Osteocyte (in vitro differentiated cells): ENCODE data around the gene SPX. TPM values are rescaled to one million over a fixed set of nuclear protein-coding genes. Genes with fewer than 3 reads are reported as not detected.

Source experiments
- DNase-seq: peaks from one replicate; pipeline ENCODE4 v3.0.0; 2021; ENCODE audit warnings: mixed read lengths; ENCODE audit not compliant: unreplicated experiment; ENCODE audit errors: extremely low spot score
- H3K27ac Mint-ChIP-seq: one replicate; pipeline ENCODE4 v1.8.0; 2021; ENCODE audit warnings: mild to moderate bottlenecking, mixed read lengths; ENCODE audit not compliant: unreplicated experiment
- H3K27me3 Mint-ChIP-seq: one replicate; pipeline ENCODE4 v1.8.0; 2021; ENCODE audit warnings: mixed read lengths; ENCODE audit not compliant: unreplicated experiment
- H3K36me3 Mint-ChIP-seq: one replicate; pipeline ENCODE4 v1.8.0; 2021; ENCODE audit warnings: mixed read lengths; ENCODE audit not compliant: unreplicated experiment
- H3K4me1 Mint-ChIP-seq: one replicate; pipeline ENCODE4 v1.8.0; 2021; ENCODE audit warnings: mixed read lengths; ENCODE audit not compliant: unreplicated experiment
- H3K4me3 Mint-ChIP-seq: one replicate; pipeline ENCODE4 v1.8.0; 2021; ENCODE audit warnings: mild to moderate bottlenecking, moderate library complexity, mixed read lengths; ENCODE audit not compliant: unreplicated experiment
- H3K9me3 Mint-ChIP-seq: one replicate; pipeline ENCODE4 v1.8.0; 2021; ENCODE audit warnings: mixed read lengths; ENCODE audit not compliant: unreplicated experiment
- CTCF ChIP-seq: fragments of 200-600 bp; sonication (generic); IDR thresholded peaks from 2 replicates; pipeline ENCODE4 v1.5.0; 2021; ENCODE audit warnings: antibody characterized with exemption, mild to moderate bottlenecking, moderate library complexity
- total RNA-seq: library from RNA; stranded (reverse); gene quantifications from 2 replicates; pipeline ENCODE4 v1.2.1, GENCODE V29; 2021

SPX gene
- total RNA-seq, 1 donor from 2014 or later: 11.6 TPM

- Mint-ChIP-seq H3K4me1 (peaks cover 24% of the 10 kb centered on the region), H3K9me3 (no peaks in the 10 kb centered on the region), H3K27ac (no peak overlapping the region), H3K27me3 (no peaks in the 10 kb centered on the region), H3K36me3 (peaks cover 25% of the 10 kb centered on the region), H3K4me3 (peak overlapping the region; percentile 17)
- no peak for DNase-seq
- no peak for TF ChIP-seq CTCF
Observed at GRCh38 chr12:21499765-21500164, 26.3 kb upstream of the SPX start.

GRCh38 chr12:21500786-21501257 is 25.3 kb upstream of the SPX start:
- H3K9me3 Mint-ChIP-seq: no peaks in the 10 kb centered on the region
- H3K27ac Mint-ChIP-seq: no peak overlapping the region
- peaks cover 31% of the 10 kb centered on the region for H3K4me1 Mint-ChIP-seq
- DNase-seq: no peak
- H3K4me3 Mint-ChIP-seq: no peak overlapping the region
- no peak for TF ChIP-seq CTCF
- no peaks in the 10 kb centered on the region for H3K27me3 Mint-ChIP-seq
- H3K36me3 Mint-ChIP-seq: peaks cover 17% of the 10 kb centered on the region

- no peak for TF ChIP-seq CTCF
- H3K27ac Mint-ChIP-seq: no peak within 1 kb of the TSS
- H3K4me1 Mint-ChIP-seq: peaks cover 33% of the 10 kb centered on the region
- no peaks in the 10 kb centered on the region for H3K27me3 Mint-ChIP-seq
- H3K9me3 Mint-ChIP-seq: no peaks in the 10 kb centered on the region
- DNase-seq: peak; percentile 96
- no peak within 1 kb of the TSS for H3K4me3 Mint-ChIP-seq
- H3K36me3 Mint-ChIP-seq: peaks cover 16% of the 10 kb centered on the region
Observed at GRCh38 chr12:21501258-21502163, 24.6 kb upstream of the SPX start, which contains the start of the genes GOLT1B and RECQL. TSS of gene GOLT1B (plus strand) at chr12:21501789. CDS start at chr12:21501924, 135 bp downstream. TSS of gene RECQL (minus strand) at chr12:21501635. CDS start at chr12:21499570, 2,065 bp downstream.

GRCh38 chr12:21502164-21502496 is 24.0 kb upstream of the SPX start:
- no peak overlapping the region for H3K4me3 Mint-ChIP-seq
- H3K4me1 Mint-ChIP-seq: peaks cover 33% of the 10 kb centered on the region
- H3K9me3 Mint-ChIP-seq: no peaks in the 10 kb centered on the region
- H3K36me3 Mint-ChIP-seq: peaks cover 13% of the 10 kb centered on the region
- no peak overlapping the region for H3K27ac Mint-ChIP-seq
- DNase-seq: no peak
- H3K27me3 Mint-ChIP-seq: no peaks in the 10 kb centered on the region
- TF ChIP-seq CTCF: no peak

GRCh38 chr12:21502872-21503271 is 23.2 kb upstream of the SPX start:
- H3K9me3 Mint-ChIP-seq: no peaks in the 10 kb centered on the region
- H3K27ac Mint-ChIP-seq: no peak overlapping the region
- peaks cover 33% of the 10 kb centered on the region for H3K4me1 Mint-ChIP-seq
- no peaks in the 10 kb centered on the region for H3K27me3 Mint-ChIP-seq
- no peak for TF ChIP-seq CTCF
- DNase-seq: no peak
- H3K4me3 Mint-ChIP-seq: no peak overlapping the region
- H3K36me3 Mint-ChIP-seq: peaks cover 7% of the 10 kb centered on the region
